ENCODE results near the gene KLHL1.

Gene KLHL1

DNA sequence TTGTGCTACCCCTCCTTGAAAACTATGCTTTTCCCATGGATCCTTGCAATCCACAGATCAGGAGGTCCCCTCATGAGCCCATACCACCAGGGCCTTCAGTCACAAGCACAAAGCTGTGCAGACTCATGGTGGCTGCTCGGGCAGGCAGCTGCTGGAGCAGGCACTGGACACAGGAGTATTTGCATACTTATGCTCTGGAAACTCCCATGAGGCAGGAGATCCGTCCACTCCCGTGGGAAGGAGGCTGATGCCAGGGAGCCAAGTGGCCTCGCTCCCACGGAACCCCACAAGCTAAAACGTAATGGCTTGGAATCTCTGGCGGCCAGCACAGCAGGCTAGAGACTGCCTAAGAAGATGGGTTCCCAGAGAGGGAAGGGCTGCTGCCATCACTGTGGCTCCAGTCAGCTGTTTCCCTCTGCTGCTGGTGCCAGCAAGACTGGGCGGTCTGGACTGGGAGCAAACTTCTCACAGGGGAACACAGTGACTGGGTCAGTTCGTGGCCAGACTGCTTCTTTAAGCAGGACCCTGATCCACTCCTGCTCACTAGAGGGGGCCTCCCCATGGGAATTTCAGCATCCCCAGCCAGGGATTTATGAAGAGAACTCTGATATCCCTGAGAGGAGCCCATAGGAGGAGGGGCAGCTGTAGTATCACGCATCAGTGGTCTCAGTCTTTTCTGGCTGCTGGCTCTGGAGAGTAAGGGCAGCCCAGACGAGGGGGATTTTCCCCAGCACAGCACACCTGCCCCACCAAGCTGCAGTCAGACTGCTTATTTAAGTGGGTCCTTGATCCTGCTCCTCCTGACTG lies 370.9 kb downstream of the KLHL1 start:
- Histone ChIP-seq H3K4me3 (ENCODE audit: insufficient read depth, low read depth, low read length, poor library complexity, severe bottlenecking) (no peak overlapping the region), H3K27ac (ENCODE audit: insufficient read depth, low read length, poor library complexity, severe bottlenecking) (no peak overlapping the region), H3K4me1 (ENCODE audit: control insufficient read depth, insufficient read depth, low read length, poor library complexity, severe bottlenecking) (no peaks in the 10 kb centered on the region), H3K36me3 (ENCODE audit: control insufficient read depth, insufficient read depth, low read length) (no peaks in the 10 kb centered on the region), H3K9me3 (ENCODE audit: control insufficient read depth, low read length) (no peaks in the 10 kb centered on the region), H3K27me3 (replicated peaks; ENCODE audit: control insufficient read depth, insufficient read depth, low read length, poor library complexity, severe bottlenecking) (no peaks in the 10 kb centered on the region)
- no peak for DNase-seq

DNA sequence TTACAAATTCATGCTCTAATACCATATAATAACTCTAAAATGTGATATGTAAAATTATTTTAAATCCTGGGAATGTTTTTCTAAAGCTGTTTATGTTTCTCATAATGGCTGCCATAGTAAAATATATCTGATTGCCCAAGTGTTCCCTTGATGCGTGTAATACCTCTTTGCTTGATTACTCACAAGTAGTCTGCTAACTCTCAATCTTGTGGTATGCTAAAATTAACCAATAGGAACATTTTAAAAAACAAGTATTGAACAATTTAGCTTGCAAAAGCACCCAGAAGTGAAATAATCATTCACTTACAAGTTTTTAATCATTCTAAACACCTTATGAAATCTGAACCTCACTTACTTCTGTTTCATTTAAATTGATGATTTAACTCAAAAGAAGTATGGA lies 386.6 kb downstream of the KLHL1 start:
- DNase-seq: no peak
- Histone ChIP-seq H3K4me1 (ENCODE audit: control insufficient read depth, insufficient read depth, low read length, poor library complexity, severe bottlenecking) (no peaks in the 10 kb centered on the region), H3K27ac (ENCODE audit: insufficient read depth, low read length, poor library complexity, severe bottlenecking) (no peak overlapping the region), H3K9me3 (ENCODE audit: control insufficient read depth, low read length) (no peaks in the 10 kb centered on the region), H3K36me3 (ENCODE audit: control insufficient read depth, insufficient read depth, low read length) (no peaks in the 10 kb centered on the region), H3K27me3 (replicated peaks; ENCODE audit: control insufficient read depth, insufficient read depth, low read length, poor library complexity, severe bottlenecking) (no peaks in the 10 kb centered on the region), H3K4me3 (ENCODE audit: insufficient read depth, low read depth, low read length, poor library complexity, severe bottlenecking) (no peak overlapping the region)

DNA sequence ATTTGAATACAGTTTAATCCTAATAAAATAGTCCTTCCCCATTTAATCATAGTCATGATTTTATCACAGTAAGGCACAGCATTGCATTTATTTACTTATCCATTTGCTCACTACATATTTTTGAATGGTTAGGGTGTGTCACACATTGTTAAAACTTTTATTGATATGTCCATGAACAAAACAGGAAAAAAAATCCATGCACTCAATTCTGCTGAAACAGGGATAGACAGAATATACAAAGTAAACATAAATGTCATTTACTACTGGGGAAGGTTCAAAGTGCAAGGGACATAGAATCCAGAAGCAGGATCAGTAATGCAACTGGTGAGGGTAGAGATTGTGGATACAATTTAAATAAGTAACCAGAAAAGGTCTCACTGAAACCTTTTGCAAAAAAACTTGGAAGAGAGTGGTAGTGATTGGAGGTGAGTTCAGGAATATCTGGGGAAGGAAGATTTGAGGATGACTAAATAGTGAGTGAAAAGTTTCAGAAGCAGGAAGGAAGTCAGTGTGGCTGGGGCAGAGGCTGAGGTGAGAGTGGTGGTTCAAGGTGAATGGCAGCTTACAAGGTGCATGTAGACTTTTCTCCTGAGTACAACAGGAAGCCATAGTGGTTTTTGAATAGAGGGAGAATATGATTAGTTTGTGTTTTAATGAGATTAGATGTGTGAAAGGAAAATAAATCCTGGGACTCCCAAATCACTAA lies 387.8 kb downstream of the KLHL1 start:
- Histone ChIP-seq H3K36me3 (ENCODE audit: control insufficient read depth, insufficient read depth, low read length) (no peaks in the 10 kb centered on the region), H3K4me1 (ENCODE audit: control insufficient read depth, insufficient read depth, low read length, poor library complexity, severe bottlenecking) (no peaks in the 10 kb centered on the region), H3K27ac (ENCODE audit: insufficient read depth, low read length, poor library complexity, severe bottlenecking) (no peak overlapping the region), H3K9me3 (ENCODE audit: control insufficient read depth, low read length) (no peaks in the 10 kb centered on the region), H3K27me3 (replicated peaks; ENCODE audit: control insufficient read depth, insufficient read depth, low read length, poor library complexity, severe bottlenecking) (no peaks in the 10 kb centered on the region), H3K4me3 (ENCODE audit: insufficient read depth, low read depth, low read length, poor library complexity, severe bottlenecking) (no peak overlapping the region)
- DNase-seq: no peak

DNA sequence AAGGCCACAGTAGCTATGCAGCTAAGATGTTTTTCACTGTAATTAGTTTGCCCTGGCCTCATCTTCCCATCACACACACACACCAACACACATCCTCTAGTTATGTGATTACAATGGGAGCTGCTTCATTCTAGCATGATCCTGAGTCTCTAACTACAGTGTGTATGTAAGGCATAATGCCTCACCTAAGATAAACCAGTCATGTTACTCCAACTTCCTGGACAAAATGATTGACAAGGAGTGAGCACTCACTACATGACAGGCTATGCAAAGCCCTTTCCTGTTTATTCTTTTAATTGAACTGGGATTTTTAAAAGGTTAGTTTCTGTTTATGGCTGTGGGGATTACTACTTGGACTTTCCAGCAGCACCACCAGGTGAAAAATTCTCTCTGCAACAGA lies 401.4 kb downstream of the KLHL1 start:
- Histone ChIP-seq H3K27me3 (replicated peaks; ENCODE audit: control insufficient read depth, insufficient read depth, low read length, poor library complexity, severe bottlenecking) (no peaks in the 10 kb centered on the region), H3K9me3 (ENCODE audit: control insufficient read depth, low read length) (no peaks in the 10 kb centered on the region), H3K4me3 (ENCODE audit: insufficient read depth, low read depth, low read length, poor library complexity, severe bottlenecking) (no peak overlapping the region), H3K27ac (ENCODE audit: insufficient read depth, low read length, poor library complexity, severe bottlenecking) (no peak overlapping the region), H3K36me3 (ENCODE audit: control insufficient read depth, insufficient read depth, low read length) (no peaks in the 10 kb centered on the region), H3K4me1 (ENCODE audit: control insufficient read depth, insufficient read depth, low read length, poor library complexity, severe bottlenecking) (no peaks in the 10 kb centered on the region)
- DNase-seq: no peak

DNA sequence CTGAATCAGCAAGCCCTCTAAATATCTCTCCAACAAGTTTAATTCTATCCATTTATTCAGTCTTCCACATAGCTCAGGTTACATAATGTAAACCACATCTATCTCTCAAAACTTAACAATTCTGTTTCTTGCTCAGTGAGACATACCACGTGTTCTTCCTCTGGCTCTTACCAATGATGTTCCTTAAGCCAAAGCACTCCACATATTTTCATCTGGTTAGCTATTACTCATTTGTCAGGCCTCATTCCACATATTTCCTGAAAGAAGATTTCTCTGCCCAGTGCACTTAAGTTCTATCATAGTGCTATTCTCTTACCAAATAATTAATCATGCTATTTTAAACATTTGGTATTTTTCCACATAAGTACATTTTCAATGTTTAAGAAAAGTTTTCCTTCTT lies 403.9 kb downstream of the KLHL1 start:
- no peaks in the 10 kb centered on the region for H3K4me1 ChIP-seq (ENCODE audit: control insufficient read depth, insufficient read depth, low read length, poor library complexity, severe bottlenecking)
- no peaks in the 10 kb centered on the region for H3K9me3 ChIP-seq (ENCODE audit: control insufficient read depth, low read length)
- H3K27me3 ChIP-seq (replicated peaks; ENCODE audit: control insufficient read depth, insufficient read depth, low read length, poor library complexity, severe bottlenecking): no peaks in the 10 kb centered on the region
- no peak overlapping the region for H3K27ac ChIP-seq (ENCODE audit: insufficient read depth, low read length, poor library complexity, severe bottlenecking)
- DNase-seq: no peak
- no peak overlapping the region for H3K4me3 ChIP-seq (ENCODE audit: insufficient read depth, low read depth, low read length, poor library complexity, severe bottlenecking)
- no peaks in the 10 kb centered on the region for H3K36me3 ChIP-seq (ENCODE audit: control insufficient read depth, insufficient read depth, low read length)

DNA sequence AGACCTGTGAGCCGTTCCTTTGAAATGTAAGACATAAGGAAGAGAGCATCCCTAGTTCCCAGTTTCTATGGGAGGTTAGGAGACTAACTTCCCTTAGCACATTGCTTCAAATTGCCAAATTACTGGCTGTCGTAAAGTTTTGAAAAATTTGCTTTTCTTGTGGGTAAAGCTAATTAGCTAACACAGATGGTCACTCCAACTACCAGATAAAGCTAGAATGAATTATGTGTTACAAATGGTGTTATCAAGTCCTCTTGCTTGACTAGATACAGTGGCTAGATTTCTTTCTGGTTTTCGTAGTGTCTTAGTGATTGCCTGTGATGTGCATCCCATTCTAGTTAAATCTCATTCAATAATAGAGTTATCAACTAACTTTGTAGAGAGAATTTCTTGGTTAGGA lies 417.3 kb downstream of the KLHL1 start:
- Histone ChIP-seq H3K27ac (ENCODE audit: insufficient read depth, low read length, poor library complexity, severe bottlenecking) (no peak overlapping the region), H3K9me3 (ENCODE audit: control insufficient read depth, low read length) (no peaks in the 10 kb centered on the region), H3K27me3 (replicated peaks; ENCODE audit: control insufficient read depth, insufficient read depth, low read length, poor library complexity, severe bottlenecking) (no peaks in the 10 kb centered on the region), H3K4me1 (ENCODE audit: control insufficient read depth, insufficient read depth, low read length, poor library complexity, severe bottlenecking) (no peaks in the 10 kb centered on the region), H3K4me3 (ENCODE audit: insufficient read depth, low read depth, low read length, poor library complexity, severe bottlenecking) (no peak overlapping the region), H3K36me3 (ENCODE audit: control insufficient read depth, insufficient read depth, low read length) (no peaks in the 10 kb centered on the region)
- no peak for DNase-seq

DNA sequence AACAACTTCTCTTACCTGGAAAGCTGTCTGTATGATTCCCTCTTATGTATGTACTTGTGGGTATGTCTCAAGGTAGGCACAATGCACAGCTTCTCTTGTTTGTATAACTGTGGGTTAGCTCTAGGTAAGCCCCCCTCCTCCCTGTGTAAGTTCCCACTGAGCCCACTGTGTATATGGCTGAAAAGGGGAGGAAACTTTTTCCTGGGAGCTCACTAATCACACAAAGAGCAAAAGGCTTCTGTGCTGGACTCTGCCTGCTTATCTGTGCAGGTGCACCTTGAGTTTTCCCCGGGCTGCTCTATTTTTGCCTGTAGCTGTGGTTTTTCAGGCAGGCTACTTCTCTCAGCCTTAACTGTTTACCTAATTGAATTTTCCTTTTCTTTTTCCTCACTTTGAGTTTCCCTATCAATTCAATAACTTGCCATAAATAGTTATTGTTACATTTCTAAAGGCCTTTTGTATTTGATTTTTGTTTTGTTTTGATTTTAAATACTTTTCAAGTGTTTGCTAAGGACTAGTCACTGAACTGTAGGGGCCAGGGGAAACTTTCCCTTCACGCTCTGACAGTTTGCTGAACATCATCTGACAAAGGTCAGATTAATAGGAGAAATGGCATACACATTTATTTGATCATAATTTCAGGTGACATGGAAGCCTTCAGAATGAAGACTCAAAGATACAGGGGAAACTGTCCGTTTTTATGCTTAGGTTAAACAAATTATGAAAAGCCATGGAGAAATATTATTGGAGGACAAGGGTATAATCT lies 424.1 kb downstream of the KLHL1 start:
- Histone ChIP-seq H3K36me3 (ENCODE audit: control insufficient read depth, insufficient read depth, low read length) (no peaks in the 10 kb centered on the region), H3K4me3 (ENCODE audit: insufficient read depth, low read depth, low read length, poor library complexity, severe bottlenecking) (no peak overlapping the region), H3K27ac (ENCODE audit: insufficient read depth, low read length, poor library complexity, severe bottlenecking) (no peak overlapping the region), H3K27me3 (replicated peaks; ENCODE audit: control insufficient read depth, insufficient read depth, low read length, poor library complexity, severe bottlenecking) (no peaks in the 10 kb centered on the region), H3K9me3 (ENCODE audit: control insufficient read depth, low read length) (no peaks in the 10 kb centered on the region), H3K4me1 (ENCODE audit: control insufficient read depth, insufficient read depth, low read length, poor library complexity, severe bottlenecking) (no peaks in the 10 kb centered on the region)
- no peak for DNase-seq

DNA sequence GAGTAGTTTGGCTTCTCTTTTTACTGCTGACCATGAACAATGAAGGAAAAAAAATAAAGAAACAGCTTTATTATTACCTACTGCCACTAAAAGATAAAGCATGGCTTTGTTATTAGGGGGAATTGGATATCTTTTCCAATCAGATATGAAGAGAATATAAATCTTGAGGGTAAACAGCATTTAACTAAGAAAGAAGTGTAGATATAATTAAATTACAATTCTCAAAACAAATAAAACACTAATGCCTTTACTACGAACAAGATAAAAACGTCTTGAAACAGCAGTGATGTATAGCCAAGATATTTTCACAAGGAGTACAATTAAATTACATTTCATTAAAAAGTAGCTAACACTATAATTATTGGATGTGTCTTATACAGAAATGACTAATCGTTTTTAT lies 426.5 kb downstream of the KLHL1 start:
- no peaks in the 10 kb centered on the region for H3K9me3 ChIP-seq (ENCODE audit: control insufficient read depth, low read length)
- H3K36me3 ChIP-seq (ENCODE audit: control insufficient read depth, insufficient read depth, low read length): no peaks in the 10 kb centered on the region
- no peaks in the 10 kb centered on the region for H3K27me3 ChIP-seq (replicated peaks; ENCODE audit: control insufficient read depth, insufficient read depth, low read length, poor library complexity, severe bottlenecking)
- no peak overlapping the region for H3K27ac ChIP-seq (ENCODE audit: insufficient read depth, low read length, poor library complexity, severe bottlenecking)
- H3K4me3 ChIP-seq (ENCODE audit: insufficient read depth, low read depth, low read length, poor library complexity, severe bottlenecking): no peak overlapping the region
- no peaks in the 10 kb centered on the region for H3K4me1 ChIP-seq (ENCODE audit: control insufficient read depth, insufficient read depth, low read length, poor library complexity, severe bottlenecking)
- no peak for DNase-seq

DNA sequence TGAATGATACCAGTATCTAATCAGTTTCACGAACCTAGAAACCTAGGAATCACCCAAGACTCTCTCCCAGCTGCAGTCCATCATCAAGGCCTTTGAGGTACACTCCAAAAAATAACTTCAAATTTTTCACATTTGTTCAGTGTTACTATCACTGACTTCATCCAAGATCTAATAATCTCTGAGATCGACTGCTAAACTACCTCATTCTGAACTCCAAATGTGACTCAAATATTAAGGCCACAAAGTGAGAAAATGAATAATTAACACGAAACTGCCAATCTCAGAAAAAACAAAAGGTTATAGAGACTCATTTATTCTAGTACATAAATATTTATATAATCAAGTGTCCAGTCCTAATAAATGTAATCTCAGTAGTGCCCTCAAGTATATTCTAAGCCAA lies 430.9 kb downstream of the KLHL1 start:
- H3K4me1 ChIP-seq (ENCODE audit: control insufficient read depth, insufficient read depth, low read length, poor library complexity, severe bottlenecking): no peaks in the 10 kb centered on the region
- H3K27me3 ChIP-seq (replicated peaks; ENCODE audit: control insufficient read depth, insufficient read depth, low read length, poor library complexity, severe bottlenecking): no peaks in the 10 kb centered on the region
- no peak overlapping the region for H3K27ac ChIP-seq (ENCODE audit: insufficient read depth, low read length, poor library complexity, severe bottlenecking)
- H3K4me3 ChIP-seq (ENCODE audit: insufficient read depth, low read depth, low read length, poor library complexity, severe bottlenecking): no peak overlapping the region
- DNase-seq: no peak
- H3K36me3 ChIP-seq (ENCODE audit: control insufficient read depth, insufficient read depth, low read length): no peaks in the 10 kb centered on the region
- H3K9me3 ChIP-seq (ENCODE audit: control insufficient read depth, low read length): no peaks in the 10 kb centered on the region

DNA sequence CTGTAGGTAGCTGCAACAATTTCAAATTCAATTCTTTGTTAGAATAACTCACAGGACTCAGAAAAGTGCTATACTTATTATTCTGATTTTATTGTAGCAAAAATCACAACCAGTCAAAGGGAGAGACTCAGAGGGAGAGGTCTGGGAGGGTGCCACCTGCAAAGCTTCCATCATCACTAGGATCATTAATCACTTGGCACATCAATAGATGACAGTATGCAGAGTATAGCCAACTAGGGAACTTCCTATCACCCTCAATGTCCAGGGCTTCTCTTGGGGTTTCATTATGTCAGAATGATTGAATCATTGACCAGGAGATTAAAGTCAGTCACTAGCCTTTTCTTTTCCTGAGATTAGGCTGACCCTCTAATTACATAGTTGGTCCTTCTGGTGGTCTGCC lies 432.0 kb downstream of the KLHL1 start:
- no peak for DNase-seq
- Histone ChIP-seq H3K27me3 (replicated peaks; ENCODE audit: control insufficient read depth, insufficient read depth, low read length, poor library complexity, severe bottlenecking) (no peaks in the 10 kb centered on the region), H3K9me3 (ENCODE audit: control insufficient read depth, low read length) (no peaks in the 10 kb centered on the region), H3K4me3 (ENCODE audit: insufficient read depth, low read depth, low read length, poor library complexity, severe bottlenecking) (no peak overlapping the region), H3K4me1 (ENCODE audit: control insufficient read depth, insufficient read depth, low read length, poor library complexity, severe bottlenecking) (no peaks in the 10 kb centered on the region), H3K36me3 (ENCODE audit: control insufficient read depth, insufficient read depth, low read length) (no peaks in the 10 kb centered on the region), H3K27ac (ENCODE audit: insufficient read depth, low read length, poor library complexity, severe bottlenecking) (no peak overlapping the region)

All from effector memory CD4-positive, alpha-beta T cell (primary cell).